ENCODE results near the gene PCDHGB5.

The PCDHGB5 gene

DNA sequence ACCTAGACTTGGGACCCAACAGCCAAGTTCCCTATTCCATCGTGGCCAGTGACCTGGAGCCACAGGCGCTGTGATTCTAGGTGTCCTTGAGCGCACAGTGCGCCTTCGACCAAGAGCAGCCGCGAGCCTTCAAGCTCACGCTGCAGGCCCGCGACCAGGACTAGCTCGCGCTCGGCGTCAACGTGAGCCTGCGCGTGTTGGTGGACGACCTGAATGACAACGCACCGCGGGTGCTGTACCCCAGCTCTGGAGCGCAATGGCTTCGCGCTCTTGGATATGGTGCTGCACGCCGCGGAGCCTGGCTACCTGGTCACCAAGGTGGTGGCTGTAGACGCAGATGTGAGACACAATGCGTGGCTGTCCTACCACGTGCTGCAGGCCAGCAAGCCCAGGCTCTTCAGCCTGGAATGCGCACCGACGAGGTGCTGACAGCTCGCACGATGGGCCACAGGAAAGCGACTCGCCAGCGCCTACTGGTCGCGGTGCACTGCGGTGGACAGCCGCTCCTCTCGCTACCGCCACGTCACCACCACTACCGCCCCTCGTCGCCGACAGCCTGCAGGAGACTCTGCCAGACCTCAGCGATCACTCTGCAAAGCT, 43.9 kb downstream of the PCDHGB5 start:
- no peak for DNase-seq (ENCODE audit: low spot score)
